GM12874 (cell line): ENCODE data around the gene CSF1R.
A peak's percentile ranks its signal among the peaks of the same experiment; 100 is the strongest.

ENCODE experiments used
- TF ChIP-seq, protein P1 (sequence below): IDR thresholded peaks from 2 replicates; pipeline ENCODE4 v1.5.1; 2011; ENCODE audit warnings: low read depth, mild to moderate bottlenecking, control low read depth, low read length, moderate library complexity; ENCODE audit not compliant: insufficient read depth

CSF1R gene

GRCh38 chr5:150077996-150078801 is 8.2 kb downstream of the CSF1R start:
- TF ChIP-seq, protein P1, sequence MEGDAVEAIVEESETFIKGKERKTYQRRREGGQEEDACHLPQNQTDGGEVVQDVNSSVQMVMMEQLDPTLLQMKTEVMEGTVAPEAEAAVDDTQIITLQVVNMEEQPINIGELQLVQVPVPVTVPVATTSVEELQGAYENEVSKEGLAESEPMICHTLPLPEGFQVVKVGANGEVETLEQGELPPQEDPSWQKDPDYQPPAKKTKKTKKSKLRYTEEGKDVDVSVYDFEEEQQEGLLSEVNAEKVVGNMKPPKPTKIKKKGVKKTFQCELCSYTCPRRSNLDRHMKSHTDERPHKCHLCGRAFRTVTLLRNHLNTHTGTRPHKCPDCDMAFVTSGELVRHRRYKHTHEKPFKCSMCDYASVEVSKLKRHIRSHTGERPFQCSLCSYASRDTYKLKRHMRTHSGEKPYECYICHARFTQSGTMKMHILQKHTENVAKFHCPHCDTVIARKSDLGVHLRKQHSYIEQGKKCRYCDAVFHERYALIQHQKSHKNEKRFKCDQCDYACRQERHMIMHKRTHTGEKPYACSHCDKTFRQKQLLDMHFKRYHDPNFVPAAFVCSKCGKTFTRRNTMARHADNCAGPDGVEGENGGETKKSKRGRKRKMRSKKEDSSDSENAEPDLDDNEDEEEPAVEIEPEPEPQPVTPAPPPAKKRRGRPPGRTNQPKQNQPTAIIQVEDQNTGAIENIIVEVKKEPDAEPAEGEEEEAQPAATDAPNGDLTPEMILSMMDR, result no peak

GRCh38 chr5:150077060-150077459 is 9.3 kb downstream of the CSF1R start:
- TF ChIP-seq, protein P1, result no peak

GRCh38 chr5:150075806-150076205 is 10.5 kb downstream of the CSF1R start:
- TF ChIP-seq, protein P1, result peak; percentile 7; the same call in 1 of the 2 replicates

GRCh38 chr5:150075233-150075632 is 11.1 kb downstream of the CSF1R start:
- TF ChIP-seq, protein P1, result no peak

DNA sequence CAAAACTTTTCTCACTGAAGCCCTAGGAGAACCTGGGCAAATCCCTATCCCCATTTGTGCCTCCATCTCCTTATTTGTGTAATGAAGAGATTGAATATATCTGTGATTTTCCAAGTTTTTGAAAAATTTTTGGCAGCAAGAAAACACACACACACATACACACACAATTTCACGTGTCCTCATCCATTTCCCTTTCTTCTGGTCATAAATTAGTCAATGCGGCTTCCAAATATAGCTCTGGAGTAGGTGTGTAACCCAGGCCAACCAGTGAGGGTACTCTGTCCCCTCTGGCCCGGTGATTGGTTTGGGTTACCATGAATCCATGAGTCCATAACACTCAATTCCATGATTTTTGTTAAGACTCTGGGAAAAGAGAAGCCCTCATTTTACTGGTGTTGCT is 12.7 kb downstream of the CSF1R start:
- TF ChIP-seq, protein P1, result no peak

GRCh38 chr5:150073086-150073625 is 13.2 kb downstream of the CSF1R start:
- TF ChIP-seq, protein P1, result no peak

DNA sequence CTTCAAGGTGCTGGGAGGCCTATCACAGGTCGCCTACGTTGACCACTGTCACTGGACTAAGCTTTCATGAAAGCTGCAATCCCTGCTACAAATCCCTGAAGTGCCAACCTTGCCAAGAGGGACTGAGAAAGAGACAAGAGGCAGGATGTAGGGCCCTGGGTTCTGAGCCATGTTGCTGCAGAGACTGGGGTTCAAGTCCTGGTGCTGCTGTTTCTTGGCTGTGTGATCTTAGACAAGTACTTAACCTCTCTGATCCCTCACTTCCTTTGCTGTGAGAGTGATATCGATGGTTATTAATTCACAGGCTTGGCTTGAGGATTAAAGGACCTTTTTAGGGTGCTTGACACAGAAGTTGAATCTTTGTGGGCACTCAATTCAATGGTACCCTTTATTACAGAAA is 15.5 kb downstream of the CSF1R start:
- TF ChIP-seq, protein P1, result no peak
